Measurements from ENCODE around the gene SUN3. TPM values are rescaled to one million over a fixed set of nuclear protein-coding genes. Genes with fewer than 3 reads are reported as not detected.
A peak's percentile ranks its signal among the peaks of the same experiment; 100 is the strongest.

Gene SUN3
- total and polyA plus RNA-seq, 3 donors from 2014 or later: 12.8 to 64.5 (median 29.1) TPM

GRCh38 chr7:47979832-47980181 lies 49.1 kb downstream of the SUN3 start:
- intact Hi-C loops (cut with DNase I; ENCODE audit: low total_unique reads): no loop called here
- no peaks in the 10 kb centered on the region for H3K9me3 ChIP-seq
- H3K27ac ChIP-seq: peak overlapping the region; percentile 75 to 85
- peaks cover 4% of the 10 kb centered on the region for H3K36me3 ChIP-seq (ENCODE audit: low read depth, missing control alignments)
- no peaks in the 10 kb centered on the region for H3K27me3 ChIP-seq
- peaks cover 10% of the 10 kb centered on the region for H3K4me1 ChIP-seq
- 4 to 8% methylated on average over 7 of the region's 7 CpGs for WGBS, 2 donors
- peak overlapping the region; percentile 78 to 88 for H3K4me3 ChIP-seq
- TF ChIP-seq CTCF (IDR thresholded peaks at IDR 0.05) (no peak), POLR2A (IDR thresholded peaks at IDR 0.05) (no peak)
- no peak for DNase-seq

GRCh38 chr7:47979145-47979831 lies 49.6 kb downstream of the SUN3 start, which contains the start of gene HUS1:
Gene HUS1, minus strand, starts transcription at chr7:47979615. Its CDS starts 96 bp downstream, at chr7:47979519.
- Histone ChIP-seq H3K4me1 (peaks cover 10% of the 10 kb centered on the region), H3K27me3 (no peaks in the 10 kb centered on the region), H3K36me3 (ENCODE audit: low read depth, missing control alignments) (peaks cover 4% of the 10 kb centered on the region), H3K4me3 (peak within 1 kb of the TSS; percentile 78 to 88), H3K27ac (peak within 1 kb of the TSS; percentile 75 to 85), H3K9me3 (no peaks in the 10 kb centered on the region)
- TF ChIP-seq POLR2A (IDR thresholded peaks at IDR 0.05) (no peak), CTCF (IDR thresholded peaks at IDR 0.05) (no peak)
- intact Hi-C loops (cut with DNase I; ENCODE audit: low total_unique reads): no loop called here
- WGBS, 2 donors: 1% methylated on average over 54 to 61 of the region's 62 CpGs
- peak; percentile 97 for DNase-seq

- TF ChIP-seq POLR2A (IDR thresholded peaks at IDR 0.05) (no peak), CTCF (IDR thresholded peaks at IDR 0.05) (no peak)
- peak overlapping the region; percentile 78 to 88 for H3K4me3 ChIP-seq
- peak overlapping the region; percentile 75 to 85 for H3K27ac ChIP-seq
- WGBS, 2 donors: 2% methylated on average over 4 of the region's 4 CpGs
- no peaks in the 10 kb centered on the region for H3K9me3 ChIP-seq
- H3K27me3 ChIP-seq: no peaks in the 10 kb centered on the region
- intact Hi-C loops (cut with DNase I; ENCODE audit: low total_unique reads): no loop called here
- H3K4me1 ChIP-seq: peaks cover 10% of the 10 kb centered on the region
- no peak for DNase-seq
- H3K36me3 ChIP-seq (ENCODE audit: low read depth, missing control alignments): peaks cover 4% of the 10 kb centered on the region
These were observed 50.1 kb downstream of the SUN3 start for GRCh38 chr7:47978790-47979144.

- 71 to 86% methylated on average over 1 of the region's 1 CpG for WGBS, 2 donors
- DNase-seq: no peak
- intact Hi-C loops (cut with DNase I; ENCODE audit: low total_unique reads): no loop called here
These were observed 55.2 kb downstream of the SUN3 start for GRCh38 chr7:47973739-47974138.

More at GRCh38 chr7:47973739-47974138, 55.2 kb downstream of the SUN3 start:
- H3K36me3 ChIP-seq (ENCODE audit: low read depth, missing control alignments): peaks cover 4% of the 10 kb centered on the region
- no peaks in the 10 kb centered on the region for H3K9me3 ChIP-seq
- no peak overlapping the region for H3K4me3 ChIP-seq
- H3K27me3 ChIP-seq: no peaks in the 10 kb centered on the region
- peaks cover 7% of the 10 kb centered on the region for H3K4me1 ChIP-seq
- H3K27ac ChIP-seq: no peak overlapping the region
- TF ChIP-seq CTCF (IDR thresholded peaks at IDR 0.05) (no peak), POLR2A (IDR thresholded peaks at IDR 0.05) (no peak)
